DND-41 (cell line): ENCODE data around the gene SAPCD2.

Experiments used
- EZH2 ChIP-seq: IDR thresholded peaks from 3 replicates; pipeline ENCODE4 v1.6.1; 2012; ENCODE audit warnings: borderline replicate concordance, low read depth, mild to moderate bottlenecking, moderate library complexity, low read length, inconsistent platforms; ENCODE audit not compliant: severe bottlenecking
- TF ChIP-seq, protein P1 (sequence below): IDR thresholded peaks from 2 replicates; pipeline ENCODE4 v1.5.1; 2012; ENCODE audit warnings: borderline replicate concordance, low read length, moderate library complexity, mild to moderate bottlenecking; ENCODE audit not compliant: poor library complexity, severe bottlenecking; ENCODE audit errors: extremely low read depth

DNA sequence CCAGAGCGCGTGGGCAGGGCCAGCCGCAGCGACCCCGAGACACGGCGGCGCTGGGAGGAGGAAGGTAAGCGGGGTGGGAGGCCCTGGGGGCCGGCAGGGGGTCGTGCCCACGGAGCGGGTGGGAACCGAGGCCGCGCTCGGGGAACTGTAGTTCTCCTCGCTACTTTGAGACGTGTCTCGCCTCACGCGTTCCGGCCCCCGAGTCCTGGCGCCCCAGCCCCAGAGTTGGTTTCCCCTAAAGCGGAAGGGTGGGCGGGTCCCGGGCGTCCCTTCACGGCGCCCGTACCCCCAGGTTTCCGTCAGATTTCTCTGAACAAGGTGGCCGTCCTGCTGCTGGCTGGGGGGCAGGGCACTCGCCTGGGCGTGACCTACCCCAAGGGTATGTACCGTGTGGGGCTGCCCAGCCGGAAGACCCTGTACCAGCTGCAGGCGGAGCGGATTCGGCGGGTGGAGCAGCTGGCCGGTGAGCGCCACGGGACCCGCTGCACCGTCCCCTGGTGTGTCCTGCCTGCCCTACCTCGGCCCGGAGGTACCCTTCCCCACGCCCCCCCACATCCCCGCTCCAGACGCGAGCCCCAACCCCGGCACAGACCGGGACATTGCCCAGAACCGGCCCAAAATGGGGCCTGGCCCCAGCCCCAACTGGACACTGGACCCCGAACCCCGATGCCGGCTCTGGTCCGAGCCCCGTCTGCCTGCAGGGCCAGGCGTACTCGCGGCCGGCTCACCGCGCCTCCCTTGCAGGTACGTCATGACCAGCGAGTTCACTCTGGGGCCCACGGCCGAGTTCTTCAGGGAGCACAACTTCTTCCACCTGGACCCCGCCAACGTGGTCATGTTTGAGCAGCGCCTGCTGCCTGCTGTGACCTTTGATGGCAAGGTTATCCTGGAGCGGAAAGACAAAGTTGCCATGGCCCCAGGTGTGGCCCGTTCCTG lies 7.7 kb upstream of the SAPCD2 start:
- TF ChIP-seq, protein P1, sequence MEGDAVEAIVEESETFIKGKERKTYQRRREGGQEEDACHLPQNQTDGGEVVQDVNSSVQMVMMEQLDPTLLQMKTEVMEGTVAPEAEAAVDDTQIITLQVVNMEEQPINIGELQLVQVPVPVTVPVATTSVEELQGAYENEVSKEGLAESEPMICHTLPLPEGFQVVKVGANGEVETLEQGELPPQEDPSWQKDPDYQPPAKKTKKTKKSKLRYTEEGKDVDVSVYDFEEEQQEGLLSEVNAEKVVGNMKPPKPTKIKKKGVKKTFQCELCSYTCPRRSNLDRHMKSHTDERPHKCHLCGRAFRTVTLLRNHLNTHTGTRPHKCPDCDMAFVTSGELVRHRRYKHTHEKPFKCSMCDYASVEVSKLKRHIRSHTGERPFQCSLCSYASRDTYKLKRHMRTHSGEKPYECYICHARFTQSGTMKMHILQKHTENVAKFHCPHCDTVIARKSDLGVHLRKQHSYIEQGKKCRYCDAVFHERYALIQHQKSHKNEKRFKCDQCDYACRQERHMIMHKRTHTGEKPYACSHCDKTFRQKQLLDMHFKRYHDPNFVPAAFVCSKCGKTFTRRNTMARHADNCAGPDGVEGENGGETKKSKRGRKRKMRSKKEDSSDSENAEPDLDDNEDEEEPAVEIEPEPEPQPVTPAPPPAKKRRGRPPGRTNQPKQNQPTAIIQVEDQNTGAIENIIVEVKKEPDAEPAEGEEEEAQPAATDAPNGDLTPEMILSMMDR = no peak
- TF ChIP-seq EZH2 = no peak
